Colonic mucosa (tissue), 4 donors: Measurements from ENCODE around the gene NALCN. TPM values are rescaled to one million over a fixed set of nuclear protein-coding genes. Genes with fewer than 3 reads are reported as not detected.

ENCODE experiments used
- DNase-seq: peaks from one replicate; pipeline ENCODE4 v3.0.0-alpha.2; 2020
- H3K27ac ChIP-seq: fragments of 200-600 bp; one replicate; pipeline ENCODE4 v1.8.0; 2021
- H3K27me3 ChIP-seq: fragments of 200-600 bp; one replicate; pipeline ENCODE4 v1.8.0; 2021
- H3K36me3 ChIP-seq: fragments of 200-600 bp; one replicate; pipeline ENCODE4 v1.8.0; 2021
- H3K4me1 ChIP-seq: fragments of 200-600 bp; one replicate; pipeline ENCODE4 v1.8.0; 2021; ENCODE audit warnings: mild to moderate bottlenecking
- H3K4me3 ChIP-seq: fragments of 200-600 bp; one replicate; pipeline ENCODE4 v1.8.0; 2021
- H3K9ac ChIP-seq, 2 donors: one replicate each; pipeline ENCODE4 v1.7.0; 2013; ENCODE audit warnings: control low read depth in 2 of 2, low read depth in 2 of 2, low read length in 2 of 2
- H3K9me3 ChIP-seq: fragments of 200-600 bp; one replicate; pipeline ENCODE4 v1.8.0; 2021
- CTCF ChIP-seq: fragments of 200-600 bp; IDR thresholded peaks from one replicate; pipeline ENCODE4 v1.8.0; 2022; ENCODE audit warnings: antibody characterized with exemption, mild to moderate bottlenecking
- intact Hi-C: fragments of 100-400 bp; cut with DNase I; formaldehyde crosslinking; loops from one replicate; pipeline ENCODE4 v1.14.1; 2022
- total RNA-seq, 2 donors: library from RNA; stranded (reverse); fragmentation: NEBNext Ultra II Directional in 1 of 2; extraction: Animal tissue kit (Norgen Biotek cat#: 25700) in 1 of 2; gene quantifications; one replicate each; pipeline ENCODE4 v1.2.1, GENCODE V29; 2021
- donor health status: healthy.
- donor health status: DM: no; HTN: no; CAD: no.
- donor health status: DM: no; HTN: no; CAD: no.

Gene NALCN
- total RNA-seq, 2 donors from 2014 or later: 0.22 to 0.27 TPM

GRCh38 chr13:101178406-101178805, 237.9 kb downstream of the NALCN start:
- Histone ChIP-seq H3K27me3 (no peaks in the 10 kb centered on the region), H3K9me3 (no peaks in the 10 kb centered on the region), H3K27ac (no peak overlapping the region), H3K4me1 (no peaks in the 10 kb centered on the region), H3K4me3 (no peak overlapping the region), H3K36me3 (no peaks in the 10 kb centered on the region), H3K9ac (no peak overlapping the region)
- no peak for DNase-seq
- no peak for TF ChIP-seq CTCF
- intact Hi-C loops: no loop called here

- intact Hi-C loops: no loop called here
- Histone ChIP-seq H3K27ac (no peak overlapping the region), H3K27me3 (no peaks in the 10 kb centered on the region), H3K9me3 (no peaks in the 10 kb centered on the region), H3K36me3 (no peaks in the 10 kb centered on the region), H3K4me1 (no peaks in the 10 kb centered on the region), H3K9ac (no peak overlapping the region), H3K4me3 (no peak overlapping the region)
- no peak for TF ChIP-seq CTCF
- DNase-seq: no peak
These were observed 246.0 kb downstream of the NALCN start for GRCh38 chr13:101170306-101170705.

- H3K4me3 ChIP-seq: no peak overlapping the region
- H3K9me3 ChIP-seq: no peaks in the 10 kb centered on the region
- no peaks in the 10 kb centered on the region for H3K36me3 ChIP-seq
- no peak overlapping the region for H3K27ac ChIP-seq
- intact Hi-C loops: no loop called here
- no peak overlapping the region for H3K9ac ChIP-seq
- no peak for TF ChIP-seq CTCF
- H3K27me3 ChIP-seq: no peaks in the 10 kb centered on the region
- no peak for DNase-seq
- no peaks in the 10 kb centered on the region for H3K4me1 ChIP-seq
These were observed 259.0 kb downstream of the NALCN start for GRCh38 chr13:101157261-101157660.

GRCh38 chr13:101155920-101156319, 260.4 kb downstream of the NALCN start:
- no peaks in the 10 kb centered on the region for H3K27me3 ChIP-seq
- no peak overlapping the region for H3K4me3 ChIP-seq
- TF ChIP-seq CTCF: no peak
- no peak overlapping the region for H3K27ac ChIP-seq
- intact Hi-C loops: no loop called here
- no peak for DNase-seq
- no peak overlapping the region for H3K9ac ChIP-seq
- no peaks in the 10 kb centered on the region for H3K36me3 ChIP-seq
- no peaks in the 10 kb centered on the region for H3K9me3 ChIP-seq
- H3K4me1 ChIP-seq: no peaks in the 10 kb centered on the region

- intact Hi-C loops: no loop called here
- no peak for TF ChIP-seq CTCF
- Histone ChIP-seq H3K27ac (no peak overlapping the region), H3K9ac (no peak overlapping the region), H3K27me3 (no peaks in the 10 kb centered on the region), H3K4me3 (no peak overlapping the region), H3K36me3 (no peaks in the 10 kb centered on the region), H3K9me3 (no peaks in the 10 kb centered on the region), H3K4me1 (no peaks in the 10 kb centered on the region)
- DNase-seq: no peak
These were observed 264.1 kb downstream of the NALCN start for GRCh38 chr13:101152184-101152583.

- Histone ChIP-seq H3K4me1 (no peaks in the 10 kb centered on the region), H3K27ac (no peak overlapping the region), H3K4me3 (no peak overlapping the region), H3K36me3 (no peaks in the 10 kb centered on the region), H3K27me3 (no peaks in the 10 kb centered on the region), H3K9me3 (no peaks in the 10 kb centered on the region), H3K9ac (no peak overlapping the region)
- intact Hi-C loops: no loop called here
- TF ChIP-seq CTCF: no peak
- DNase-seq: no peak
These were observed 265.3 kb downstream of the NALCN start for GRCh38 chr13:101150998-101151397.
